Muscle layer of duodenum (tissue), 2 donors: ENCODE measurements around the gene ARHGEF4.
"Not testable (repeated sequence)": the region's sequence is repeated elsewhere in the genome, so short reads cannot be mapped to it uniquely, and the experiment has no call there.

Experiments used
- H3K27ac ChIP-seq: one replicate; pipeline ENCODE4 v1.7.0; 2013; ENCODE audit warnings: mild to moderate bottlenecking, low read length
- H3K27me3 ChIP-seq: one replicate; pipeline ENCODE4 v1.7.0; 2013; ENCODE audit warnings: low read depth, mild to moderate bottlenecking, control low read depth, low read length
- H3K36me3 ChIP-seq, 2 donors: one replicate each; pipeline ENCODE4 v1.7.0; 2013; ENCODE audit warnings: low read length in 2 of 2, control low read depth in 1 of 2, mild to moderate bottlenecking in 1 of 2; ENCODE audit not compliant: insufficient read depth in 2 of 2, control insufficient read depth in 1 of 2
- H3K4me1 ChIP-seq, 2 donors: one replicate each; pipeline ENCODE4 v1.7.0; 2013; ENCODE audit warnings: low read length in 2 of 2, mild to moderate bottlenecking in 2 of 2, control low read depth in 1 of 2, moderate library complexity in 1 of 2; ENCODE audit not compliant: insufficient read depth in 2 of 2, control insufficient read depth in 1 of 2
- H3K4me3 ChIP-seq, 2 donors: one replicate each; pipeline ENCODE4 v1.7.0; 2013; ENCODE audit warnings: low read length in 2 of 2, low read depth in 1 of 2, mild to moderate bottlenecking in 1 of 2
- H3K9me3 ChIP-seq, 2 donors: one replicate each; pipeline ENCODE4 v1.7.0; 2013; ENCODE audit warnings: low read length in 2 of 2, control low read depth in 1 of 2, mild to moderate bottlenecking in 1 of 2; ENCODE audit not compliant: control insufficient read depth in 1 of 2
- donor health status: healthy.

The ARHGEF4 gene

GRCh38 chr2:131058214-131058843 is 221.6 kb downstream of the ARHGEF4 start:
- H3K27ac ChIP-seq = no peak overlapping the region
- peaks cover 0 to 25% of the 10 kb centered on the region in 2 donors for H3K4me1 ChIP-seq
- no peaks in the 10 kb centered on the region for H3K9me3 ChIP-seq
- H3K27me3 ChIP-seq = no peaks in the 10 kb centered on the region
- peaks cover 15 to 26% of the 10 kb centered on the region in 2 donors for H3K36me3 ChIP-seq
- H3K4me3 ChIP-seq = no peak overlapping the region

- H3K4me3 ChIP-seq = no peak overlapping the region
- no peaks in the 10 kb centered on the region for H3K9me3 ChIP-seq
- H3K27ac ChIP-seq = no peak overlapping the region
- no peaks in the 10 kb centered on the region for H3K27me3 ChIP-seq
- H3K4me1 ChIP-seq = peaks cover 0 to 25% of the 10 kb centered on the region in 2 donors
- H3K36me3 ChIP-seq = peaks cover 15 to 26% of the 10 kb centered on the region in 2 donors
Observed at GRCh38 chr2:131058920-131059319, 222.2 kb downstream of the ARHGEF4 start.

DNA sequence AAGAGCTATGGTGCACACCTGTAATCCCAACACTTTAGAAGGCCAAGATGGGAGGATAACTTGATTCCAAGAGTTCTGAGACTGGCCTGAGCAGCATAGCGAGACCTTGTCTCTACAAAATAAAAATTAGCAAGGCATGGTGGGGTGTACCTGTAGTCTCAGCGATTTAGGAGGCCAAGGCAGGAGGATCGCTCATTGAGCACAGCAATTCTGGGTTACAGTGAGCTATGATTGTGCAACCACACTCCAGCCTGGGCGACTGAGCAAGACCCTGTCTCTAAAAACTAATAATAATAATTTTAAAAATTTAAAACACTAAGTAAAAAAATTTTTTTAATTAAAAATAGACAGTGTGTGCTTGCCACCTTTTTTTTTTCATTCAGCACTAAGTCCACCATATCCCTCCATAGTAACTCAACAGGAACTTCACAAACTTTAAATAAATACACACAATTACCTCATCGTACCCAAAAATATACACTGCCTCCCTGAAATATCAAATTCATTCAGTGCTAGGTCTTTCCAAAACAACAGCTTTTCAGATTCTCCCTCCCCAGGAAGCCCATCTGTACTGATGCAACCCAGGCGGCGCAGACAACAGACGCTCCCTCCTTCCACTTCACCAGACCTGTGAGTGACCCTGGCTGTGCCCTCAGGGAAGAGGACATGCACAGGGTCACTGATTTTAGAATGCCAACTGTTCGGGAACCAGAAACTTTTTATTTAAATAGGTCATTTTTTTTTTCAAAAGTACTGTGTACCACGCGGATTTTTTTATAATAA is 227.0 kb downstream of the ARHGEF4 start:
- no peaks in the 10 kb centered on the region for H3K27me3 ChIP-seq
- peaks cover 4 to 8% of the 10 kb centered on the region in 2 donors for H3K36me3 ChIP-seq
- peaks cover 0 to 20% of the 10 kb centered on the region in 2 donors for H3K4me1 ChIP-seq
- no peak overlapping the region for H3K27ac ChIP-seq
- no peaks in the 10 kb centered on the region for H3K9me3 ChIP-seq
- H3K4me3 ChIP-seq = no peak overlapping the region

DNA sequence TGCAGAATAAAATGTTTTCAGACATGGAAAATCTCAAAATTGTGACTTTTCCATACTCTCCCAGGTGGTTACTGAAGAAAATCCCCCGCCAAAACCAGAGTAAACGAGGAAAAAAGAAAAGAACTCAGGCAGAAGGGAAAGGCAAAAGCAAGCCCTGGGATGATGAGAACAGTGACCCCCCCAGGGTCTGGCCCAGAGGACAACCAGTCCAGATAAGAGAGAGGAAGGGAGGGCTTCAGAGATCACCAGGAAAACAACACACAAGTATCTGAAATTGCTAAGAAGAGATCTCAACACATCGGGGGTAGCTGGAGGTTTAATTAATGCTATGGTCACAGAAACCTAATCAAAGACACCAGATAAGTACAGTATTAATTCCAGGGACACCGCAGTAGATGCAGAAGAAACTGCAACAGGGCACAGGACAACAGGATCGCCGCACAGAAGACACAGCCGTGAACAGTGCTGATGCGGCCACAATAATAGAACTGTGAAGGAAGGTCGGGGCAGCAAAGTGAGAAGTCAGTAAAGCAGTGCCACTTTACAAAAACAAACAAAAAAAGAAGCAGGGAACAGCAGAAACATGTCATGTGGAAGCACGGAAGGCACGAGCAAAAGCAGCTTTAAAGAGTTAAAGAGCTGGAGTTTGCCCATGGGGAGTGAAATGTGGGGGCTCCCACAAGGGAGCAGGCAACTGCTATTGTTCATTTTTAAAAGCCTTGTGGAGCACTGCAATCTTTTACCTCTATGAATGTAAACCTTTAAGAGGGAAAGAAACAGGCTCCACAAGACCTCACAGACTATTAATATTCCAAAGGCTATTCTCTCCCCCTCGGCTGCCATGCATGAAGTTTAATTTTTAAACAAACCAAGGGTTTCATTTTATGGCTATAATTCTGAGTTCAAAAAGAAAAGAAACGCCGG is 228.1 kb downstream of the ARHGEF4 start:
- Histone ChIP-seq H3K4me3 (no peak overlapping the region), H3K36me3 (peaks cover 9 to 11% of the 10 kb centered on the region in 2 donors), H3K27ac (no peak overlapping the region)

GRCh38 chr2:131067465-131068125 is 230.9 kb downstream of the ARHGEF4 start:
- no peaks in the 10 kb centered on the region for H3K9me3 ChIP-seq
- H3K4me3 ChIP-seq = no peak overlapping the region
- peaks cover 0 to 14% of the 10 kb centered on the region in 2 donors for H3K4me1 ChIP-seq
- H3K27me3 ChIP-seq = no peaks in the 10 kb centered on the region
- H3K36me3 ChIP-seq = peaks cover 19 to 22% of the 10 kb centered on the region in 2 donors
- no peak overlapping the region for H3K27ac ChIP-seq

More for the DNA sequence above, 228.1 kb downstream of the ARHGEF4 start:
- Histone ChIP-seq H3K4me1 (peaks cover 0 to 20% of the 10 kb centered on the region in 2 donors), H3K27me3 (no peaks in the 10 kb centered on the region), H3K9me3 (no peaks in the 10 kb centered on the region)

- peaks cover 19% of the 10 kb centered on the region in 2 donors for H3K36me3 ChIP-seq
- H3K27me3 ChIP-seq, H3K4me3 ChIP-seq: not testable (repeated sequence)
Observed at GRCh38 chr2:131068172-131068571, 231.5 kb downstream of the ARHGEF4 start.

DNA sequence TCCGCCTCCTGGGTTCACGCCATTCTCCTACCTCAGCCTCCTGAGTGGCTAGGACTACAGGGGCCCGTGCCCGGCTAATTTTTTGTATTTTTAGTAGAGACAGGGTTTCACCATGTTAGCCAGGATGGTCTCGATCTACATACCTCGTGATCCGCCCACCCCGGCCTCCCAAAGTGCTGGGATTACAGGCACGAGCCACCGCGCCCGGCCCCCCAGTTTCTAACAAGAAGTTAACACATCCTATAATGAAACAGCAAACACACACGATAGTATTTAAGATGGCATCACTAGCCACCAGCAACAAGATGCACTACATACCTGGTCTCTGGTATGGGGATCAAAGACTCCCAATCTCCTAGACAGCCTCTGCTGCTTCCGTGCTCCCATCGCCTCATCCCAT is 238.9 kb downstream of the ARHGEF4 start:
- not testable (repeated sequence) for H3K4me1 ChIP-seq, H3K4me3 ChIP-seq, H3K27me3 ChIP-seq, H3K9me3 ChIP-seq, H3K27ac ChIP-seq
- peaks cover 37 to 61% of the 10 kb centered on the region in 2 donors for H3K36me3 ChIP-seq

More at GRCh38 chr2:131068172-131068571, 231.5 kb downstream of the ARHGEF4 start:
- peaks cover 0 to 14% of the 10 kb centered on the region in 2 donors for H3K4me1 ChIP-seq
- not testable (repeated sequence) for H3K9me3 ChIP-seq, H3K27ac ChIP-seq

DNA sequence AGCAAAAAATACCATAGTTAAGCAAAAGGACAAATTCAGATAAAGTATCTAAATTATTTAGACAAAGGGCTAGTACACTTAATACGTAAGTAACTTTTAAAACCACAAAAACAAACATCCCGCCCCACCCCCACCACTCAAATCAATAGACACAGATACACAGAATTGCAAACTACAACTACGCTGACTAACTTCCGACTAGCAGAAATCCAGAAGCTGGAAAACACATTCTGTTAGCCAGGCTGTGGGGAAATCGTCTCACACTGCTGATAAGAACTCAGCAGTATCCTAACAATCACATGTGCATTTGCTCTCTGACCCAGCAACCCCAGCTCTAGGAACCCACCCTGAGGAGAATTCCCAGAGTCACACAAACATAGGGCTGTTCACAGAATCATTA is 240.0 kb downstream of the ARHGEF4 start:
- Histone ChIP-seq H3K4me3 (no peak overlapping the region), H3K36me3 (peaks cover 39 to 65% of the 10 kb centered on the region in 2 donors), H3K27me3 (no peaks in the 10 kb centered on the region), H3K4me1 (peaks cover 0 to 5% of the 10 kb centered on the region in 2 donors), H3K27ac (no peak overlapping the region), H3K9me3 (no peaks in the 10 kb centered on the region)

DNA sequence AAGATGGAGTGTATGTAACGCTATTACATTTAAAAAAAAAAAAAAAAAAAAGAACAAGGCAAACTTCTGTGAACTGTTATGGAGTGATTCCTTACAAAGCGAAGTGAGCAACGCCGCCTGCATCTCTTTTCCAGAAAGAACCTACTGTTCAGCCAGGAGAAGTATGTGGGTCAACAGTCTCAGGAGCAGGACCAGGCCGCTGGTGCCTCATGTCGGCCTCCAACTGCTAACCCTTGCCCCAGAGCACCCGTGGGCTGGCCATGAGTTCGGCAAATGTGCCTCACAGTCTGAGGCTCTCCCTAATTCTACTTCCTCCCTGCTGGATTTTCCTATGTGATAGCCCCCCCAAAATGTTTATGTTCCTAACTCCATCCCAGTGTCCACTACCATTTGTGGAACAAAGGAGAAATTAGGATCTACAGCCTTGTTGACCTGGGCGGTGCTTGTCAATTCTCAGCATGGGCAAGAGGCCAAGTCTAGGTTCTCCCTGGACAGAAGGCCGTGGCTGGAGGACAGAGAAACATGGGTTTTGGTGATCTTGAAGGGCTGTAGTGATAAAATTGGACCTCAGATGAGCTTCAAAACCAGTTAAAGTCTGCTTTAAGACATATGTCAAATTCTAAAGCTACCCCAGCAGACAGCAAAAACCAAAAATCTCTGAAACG is 240.6 kb downstream of the ARHGEF4 start:
- Histone ChIP-seq H3K9me3 (no peaks in the 10 kb centered on the region), H3K27ac (no peak overlapping the region), H3K4me1 (peaks cover 0 to 5% of the 10 kb centered on the region in 2 donors), H3K4me3 (no peak overlapping the region), H3K27me3 (no peaks in the 10 kb centered on the region), H3K36me3 (peaks cover 42 to 68% of the 10 kb centered on the region in 2 donors)

DNA sequence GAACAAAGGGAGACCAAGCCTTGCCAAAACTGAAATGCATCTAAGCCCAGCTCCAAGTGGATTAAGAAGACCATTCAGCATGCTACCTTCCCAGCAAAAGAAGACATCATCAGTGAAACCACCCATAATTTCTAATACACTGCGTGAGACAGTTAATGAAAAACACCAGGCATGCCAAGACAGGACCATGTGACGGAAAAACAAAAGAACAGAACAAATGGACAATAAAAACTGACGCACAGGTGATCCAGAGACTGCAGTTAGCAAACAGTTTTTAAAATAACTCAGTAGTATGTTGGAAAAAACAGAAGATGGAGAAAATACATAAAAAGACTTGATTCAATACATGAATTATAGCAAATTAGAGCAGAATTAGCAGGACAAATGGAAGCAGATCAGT is 241.3 kb downstream of the ARHGEF4 start:
- Histone ChIP-seq H3K36me3 (peaks cover 42 to 70% of the 10 kb centered on the region in 2 donors), H3K4me3 (no peak overlapping the region), H3K4me1 (peaks cover 0 to 5% of the 10 kb centered on the region in 2 donors), H3K27ac (no peak overlapping the region), H3K9me3 (no peaks in the 10 kb centered on the region), H3K27me3 (no peaks in the 10 kb centered on the region)
